Uterine smooth muscle cell (primary cell): Measurements from ENCODE around the gene FHL2. TPM values are rescaled to one million over a fixed set of nuclear protein-coding genes. Genes with fewer than 3 reads are reported as not detected.

Experiments
- total RNA-seq: library from RNA; depleted of rRNA; stranded (reverse); fragments of >200 nt; gene quantifications from 2 replicates; pipeline ENCODE4 v1.2.3, GENCODE V29; 2014

The FHL2 gene, protein sequence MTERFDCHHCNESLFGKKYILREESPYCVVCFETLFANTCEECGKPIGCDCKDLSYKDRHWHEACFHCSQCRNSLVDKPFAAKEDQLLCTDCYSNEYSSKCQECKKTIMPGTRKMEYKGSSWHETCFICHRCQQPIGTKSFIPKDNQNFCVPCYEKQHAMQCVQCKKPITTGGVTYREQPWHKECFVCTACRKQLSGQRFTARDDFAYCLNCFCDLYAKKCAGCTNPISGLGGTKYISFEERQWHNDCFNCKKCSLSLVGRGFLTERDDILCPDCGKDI
- total RNA-seq: 104 and 148 TPM in 2 replicates

GRCh38 chr2:105398336-105399206 is at the start of gene FHL2:
FHL2 (minus strand) TSS chr2:105399051; CDS start chr2:105386516, 12,535 bp downstream.

DNA sequence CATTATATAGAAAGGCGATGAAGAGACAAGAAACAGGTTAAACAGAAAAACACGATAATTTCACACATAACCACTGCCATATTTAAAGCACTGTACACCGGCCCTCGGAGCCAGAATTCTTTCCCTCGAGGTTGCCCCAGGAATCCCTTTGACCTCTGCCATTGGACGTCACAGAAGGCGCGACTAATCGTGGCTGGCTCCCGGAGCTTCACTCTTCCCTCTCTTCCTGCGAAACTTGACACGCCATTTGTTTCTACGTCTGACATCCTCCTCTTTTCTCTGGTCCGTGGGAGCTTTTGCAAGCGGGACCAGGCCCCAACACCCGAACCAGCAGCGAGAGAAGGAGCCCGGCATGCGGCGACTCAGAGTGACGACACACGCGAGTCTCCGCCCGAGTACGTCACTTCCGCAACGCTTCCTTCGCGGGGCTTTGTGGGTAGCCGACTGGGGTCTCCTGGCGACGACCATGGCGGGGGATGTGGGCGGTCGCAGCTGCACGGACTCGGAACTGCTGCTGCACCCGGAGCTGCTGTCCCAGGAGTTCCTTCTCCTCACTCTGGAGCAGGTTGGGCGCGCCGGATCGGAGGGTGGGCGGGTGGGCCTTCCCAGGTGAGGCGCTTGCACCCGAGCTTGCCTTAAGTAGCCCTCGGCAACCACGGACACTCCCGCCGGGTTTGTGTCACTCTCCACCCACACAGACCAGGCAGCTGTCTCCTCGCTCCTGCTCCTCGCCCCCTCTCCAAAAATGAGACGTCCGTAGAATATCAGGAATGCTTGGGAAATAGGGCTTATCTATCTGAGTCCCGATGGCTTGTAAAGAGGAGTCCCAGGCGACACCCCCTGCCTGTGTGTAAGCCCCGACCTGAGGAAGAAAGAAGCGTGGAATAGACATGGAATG is 61.5 kb downstream of the FHL2 start, which contains the start of gene C2orf49:
Gene C2orf49 (plus strand): TSS at position 419 of the 898 bp plus-strand sequence. CDS start 48 bp downstream, at position 467.

DNA sequence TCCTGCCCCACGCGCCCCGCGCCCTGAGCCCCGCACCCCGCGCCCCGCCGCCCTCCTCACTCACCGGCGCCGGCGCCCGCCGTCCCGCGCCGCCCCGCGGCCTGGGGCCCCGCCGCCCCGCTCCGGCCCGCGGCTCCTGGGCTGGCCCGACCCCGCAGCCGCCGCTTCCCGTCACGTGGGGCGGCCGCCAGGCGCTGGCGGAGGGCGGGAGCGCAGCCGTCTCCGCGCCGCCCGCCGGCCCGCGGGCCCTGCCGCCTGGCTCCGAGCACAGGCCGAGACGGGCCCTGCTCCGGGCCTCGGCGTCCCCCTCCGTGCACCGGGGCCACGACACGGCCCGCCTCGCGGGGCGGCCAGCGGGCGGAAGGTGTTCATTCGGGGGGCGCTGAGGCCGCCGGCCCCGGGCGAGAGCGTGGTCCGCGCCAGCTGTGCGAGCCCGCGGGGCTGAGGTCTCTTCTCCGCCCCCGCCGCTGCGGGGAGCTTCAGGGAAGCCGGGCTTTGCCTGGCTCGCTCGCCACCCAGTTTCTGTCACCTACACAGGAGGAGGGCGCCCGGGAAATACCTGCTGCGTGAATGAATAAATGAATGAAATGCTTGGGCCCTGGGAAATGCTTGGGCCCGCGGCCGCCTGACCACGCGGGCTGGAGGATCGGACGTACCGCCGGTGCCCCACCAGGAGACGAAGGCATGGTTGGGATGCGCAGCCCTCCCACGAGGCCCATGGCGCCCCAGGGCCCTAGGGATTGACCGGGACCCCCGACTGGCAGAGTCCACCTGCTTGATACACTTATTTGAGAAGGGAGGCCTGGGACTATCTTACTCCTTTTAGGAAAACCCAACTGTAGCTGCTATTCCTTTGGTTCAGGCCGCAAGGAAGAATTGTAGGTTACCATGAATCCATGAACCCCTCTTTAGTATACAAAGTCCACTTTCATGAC is 69.0 kb downstream of the FHL2 start, which contains the start of gene TGFBRAP1:
Gene TGFBRAP1 (minus strand): TSS at position 175 of the 935 bp plus-strand sequence. CDS start 21,434 bp downstream, outside the sequence.

Other genes starting within 250 kb of the FHL2 start
- not detected in 2 replicates for gene GPR45, start 157.3 kb downstream of the FHL2 start, total RNA-seq
- gene TGFBRAP1, start 69.3 kb downstream of the FHL2 start, total RNA-seq: 18.1 and 22.0 TPM in 2 replicates
- gene C2orf49, start 61.5 kb downstream of the FHL2 start, total RNA-seq: 24.2 and 27.5 TPM in 2 replicates